Measurements from ENCODE around the gene APBB2. TPM values are rescaled to one million over a fixed set of nuclear protein-coding genes. Genes with fewer than 3 reads are reported as not detected.
A peak's percentile ranks its signal among the peaks of the same experiment; 100 is the strongest.

Gene APBB2
- total RNA-seq, 4 donors from 2014 or later, result 51.7 to 75.9 (median 71.1) TPM

- H3K27me3 ChIP-seq, result no peaks in the 10 kb centered on the region
- no peak overlapping the region for H3K4me3 ChIP-seq
- intact Hi-C loops (cut with DNase I), result no loop called here
- no peaks in the 10 kb centered on the region for H3K4me1 ChIP-seq
- no peak for TF ChIP-seq CTCF (IDR thresholded peaks at IDR 0.05)
- H3K36me3 ChIP-seq, result no peaks in the 10 kb centered on the region
- no peaks in the 10 kb centered on the region for H3K9me3 ChIP-seq
- DNase-seq (ENCODE audit: extremely low spot score), result peak; percentile 84
- H3K27ac ChIP-seq (replicated peaks in 1 of 4), result no peak overlapping the region
- WGBS, result 100% methylated on average over 1 of the region's 1 CpG
Observed at GRCh38 chr4:41245983-41246382, 31.6 kb upstream of the APBB2 start.

GRCh38 chr4:41241919-41242318, 27.6 kb upstream of the APBB2 start:
- H3K4me1 ChIP-seq, result no peaks in the 10 kb centered on the region
- DNase-seq (ENCODE audit: extremely low spot score), result peak; percentile 62
- no peak overlapping the region for H3K27ac ChIP-seq (replicated peaks in 1 of 4)
- H3K9me3 ChIP-seq, result no peaks in the 10 kb centered on the region
- intact Hi-C loops (cut with DNase I), result no loop called here
- 93% methylated on average over 1 of the region's 1 CpG for WGBS
- H3K36me3 ChIP-seq, result no peaks in the 10 kb centered on the region
- H3K4me3 ChIP-seq, result no peak overlapping the region
- H3K27me3 ChIP-seq, result no peaks in the 10 kb centered on the region
- TF ChIP-seq POLR2A (IDR thresholded peaks at IDR 0.05; ENCODE audit: low read depth) (no peak), EP300 (IDR thresholded peaks at IDR 0.05) (no peak), POLR2AphosphoS5 (IDR thresholded peaks at IDR 0.05) (no peak), CTCF (IDR thresholded peaks at IDR 0.05) (no peak)

- no peaks in the 10 kb centered on the region for H3K27me3 ChIP-seq
- H3K4me1 ChIP-seq, result no peaks in the 10 kb centered on the region
- TF ChIP-seq EP300 (IDR thresholded peaks at IDR 0.05), result no peak
- TF ChIP-seq POLR2A (IDR thresholded peaks at IDR 0.05; ENCODE audit: low read depth), result no peak
- TF ChIP-seq POLR2AphosphoS5 (IDR thresholded peaks at IDR 0.05), result no peak
- TF ChIP-seq CTCF (IDR thresholded peaks at IDR 0.05), result no peak
- no peaks in the 10 kb centered on the region for H3K9me3 ChIP-seq
- no peak overlapping the region for H3K27ac ChIP-seq (replicated peaks in 1 of 4)
- H3K4me3 ChIP-seq, result no peak overlapping the region
- DNase-seq (ENCODE audit: extremely low spot score), result no peak
- 96% methylated on average over 1 of the region's 1 CpG for WGBS
- intact Hi-C loops (cut with DNase I), result no loop called here
- H3K36me3 ChIP-seq, result no peaks in the 10 kb centered on the region
Observed at GRCh38 chr4:41236508-41236907, 22.2 kb upstream of the APBB2 start.

GRCh38 chr4:41236032-41236431, 21.7 kb upstream of the APBB2 start:
- Histone ChIP-seq H3K27me3 (no peaks in the 10 kb centered on the region), H3K4me1 (no peaks in the 10 kb centered on the region), H3K4me3 (no peak overlapping the region), H3K36me3 (no peaks in the 10 kb centered on the region), H3K27ac (replicated peaks in 1 of 4) (no peak overlapping the region), H3K9me3 (no peaks in the 10 kb centered on the region)
- peak; percentile 55 for DNase-seq (ENCODE audit: extremely low spot score)
- TF ChIP-seq POLR2A (IDR thresholded peaks at IDR 0.05; ENCODE audit: low read depth), result no peak
- no peak for TF ChIP-seq POLR2AphosphoS5 (IDR thresholded peaks at IDR 0.05)
- TF ChIP-seq CTCF (IDR thresholded peaks at IDR 0.05), result no peak
- no peak for TF ChIP-seq EP300 (IDR thresholded peaks at IDR 0.05)
- 96% methylated on average over 1 of the region's 1 CpG for WGBS
- intact Hi-C loops (cut with DNase I), result no loop called here

- 93% methylated on average over 3 of the region's 3 CpGs for WGBS
- Histone ChIP-seq H3K27me3 (no peaks in the 10 kb centered on the region), H3K4me3 (no peak overlapping the region), H3K9me3 (no peaks in the 10 kb centered on the region), H3K4me1 (no peaks in the 10 kb centered on the region), H3K36me3 (no peaks in the 10 kb centered on the region), H3K27ac (replicated peaks in 1 of 4) (no peak overlapping the region)
- TF ChIP-seq CTCF (IDR thresholded peaks at IDR 0.05), result no peak
- TF ChIP-seq POLR2A (IDR thresholded peaks at IDR 0.05; ENCODE audit: low read depth), result no peak
- TF ChIP-seq EP300 (IDR thresholded peaks at IDR 0.05), result no peak
- no peak for TF ChIP-seq POLR2AphosphoS5 (IDR thresholded peaks at IDR 0.05)
- intact Hi-C loops (cut with DNase I), result no loop called here
- DNase-seq (ENCODE audit: extremely low spot score), result no peak
Observed at GRCh38 chr4:41232856-41233255, 18.5 kb upstream of the APBB2 start.

Data from esophagus muscularis mucosa (tissue), 4 donors.